Stimulated activated memory B cell treated with anti-CD40 and anti-IgM and Interleukin-4, amounts not matched to agents 10 μg/mL and 1 μg/mL and 100 μg/mL, for 72 hours (primary cell): ENCODE measurements around the gene NPDC1.
"Not testable (repeated sequence)": the region's sequence is repeated elsewhere in the genome, so short reads cannot be mapped to it uniquely, and the experiment has no call there.

Source experiments
- ATAC-seq: fragments of 150-1000 bp; cut with Tn5 transposase; 2 replicates; pipeline ENCODE4 v1.10.0; 2021
- H3K27ac Mint-ChIP-seq: one replicate; pipeline ENCODE4 v1.8.0; 2022; ENCODE audit warnings: mild to moderate bottlenecking, mixed read lengths
- H3K27me3 Mint-ChIP-seq: one replicate; pipeline ENCODE4 v1.8.0; 2022; ENCODE audit warnings: mixed read lengths
- H3K36me3 Mint-ChIP-seq: one replicate; pipeline ENCODE4 v1.8.0; 2022; ENCODE audit warnings: mixed read lengths
- H3K4me1 Mint-ChIP-seq: one replicate; pipeline ENCODE4 v1.8.0; 2022; ENCODE audit warnings: mixed read lengths
- H3K4me3 Mint-ChIP-seq: one replicate; pipeline ENCODE4 v1.8.0; 2022; ENCODE audit warnings: mild to moderate bottlenecking, moderate library complexity, mixed read lengths
- H3K9me3 Mint-ChIP-seq: one replicate; pipeline ENCODE4 v1.8.0; 2022; ENCODE audit warnings: mixed read lengths

Gene NPDC1

DNA sequence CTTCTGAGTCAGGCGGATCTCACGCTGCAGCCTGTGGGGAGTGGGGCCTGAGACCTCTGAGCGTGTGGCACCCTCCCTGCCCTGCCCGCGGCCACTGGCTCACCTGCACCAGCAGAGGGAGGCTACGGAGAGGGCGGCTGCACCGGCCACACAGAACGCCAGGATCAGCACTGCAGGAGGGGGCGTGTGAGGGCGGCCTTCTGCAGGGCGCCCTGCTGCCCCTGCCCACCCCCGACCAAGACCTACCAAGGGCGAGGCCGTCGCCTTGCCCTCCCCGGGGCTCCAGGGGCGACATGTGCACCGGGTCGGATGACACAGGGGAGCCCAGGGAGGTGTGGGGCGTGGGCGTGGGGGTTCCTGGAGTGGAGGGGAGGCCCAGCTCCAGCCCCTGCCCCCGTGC, 5.4 kb downstream of the NPDC1 start:
- peaks cover 11% of the 10 kb centered on the region for H3K4me1 Mint-ChIP-seq
- no peak overlapping the region for H3K27ac Mint-ChIP-seq
- peaks cover 75% of the 10 kb centered on the region for H3K27me3 Mint-ChIP-seq
- H3K9me3 Mint-ChIP-seq: no peaks in the 10 kb centered on the region
- peak; percentile 42 for ATAC-seq
- H3K4me3 Mint-ChIP-seq: no peak overlapping the region
- no peaks in the 10 kb centered on the region for H3K36me3 Mint-ChIP-seq

DNA sequence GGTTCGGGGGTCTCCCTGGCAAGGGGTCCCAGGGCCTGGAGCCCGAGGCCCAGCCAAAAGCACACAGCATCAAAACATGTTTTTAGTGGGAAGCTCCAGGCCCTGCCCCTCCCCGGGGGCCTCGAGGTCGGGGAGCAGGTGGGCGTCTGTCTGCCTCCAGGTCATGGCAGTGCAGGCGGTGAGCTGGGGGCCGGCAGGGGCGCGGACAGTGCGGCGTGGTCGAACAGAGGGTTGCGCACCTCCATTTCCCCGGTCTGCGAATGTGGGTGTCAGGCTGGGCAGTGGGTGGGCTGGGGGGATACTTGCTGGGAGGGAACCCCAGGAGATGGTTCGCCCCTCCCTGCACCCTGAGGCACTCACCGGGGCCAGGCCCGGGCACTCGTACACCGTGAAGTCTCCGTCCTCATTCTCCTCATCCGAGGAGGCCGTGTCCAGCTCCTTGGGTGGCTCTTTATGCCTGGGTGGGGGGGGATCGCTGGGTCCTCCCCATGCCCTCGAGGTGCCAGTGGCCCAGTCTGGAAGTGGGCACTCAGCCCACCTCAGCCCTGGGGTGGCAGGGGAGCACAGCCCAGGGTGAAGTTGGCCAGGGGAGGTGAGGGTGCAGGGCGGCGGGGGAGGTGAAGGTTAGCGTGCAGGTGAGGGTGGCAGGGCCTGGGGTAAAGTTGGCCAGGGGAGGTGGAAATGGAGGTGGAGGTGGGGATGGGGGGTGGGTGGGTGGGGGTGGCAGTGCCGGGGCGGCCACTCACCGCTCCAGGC, 6.2 kb downstream of the NPDC1 start:
- Mint-ChIP-seq H3K9me3 (no peaks in the 10 kb centered on the region), H3K27ac (no peak overlapping the region), H3K4me1 (peaks cover 13% of the 10 kb centered on the region), H3K4me3 (no peak overlapping the region), H3K27me3 (peaks cover 68% of the 10 kb centered on the region), H3K36me3 (no peaks in the 10 kb centered on the region)
- ATAC-seq: no peak

DNA sequence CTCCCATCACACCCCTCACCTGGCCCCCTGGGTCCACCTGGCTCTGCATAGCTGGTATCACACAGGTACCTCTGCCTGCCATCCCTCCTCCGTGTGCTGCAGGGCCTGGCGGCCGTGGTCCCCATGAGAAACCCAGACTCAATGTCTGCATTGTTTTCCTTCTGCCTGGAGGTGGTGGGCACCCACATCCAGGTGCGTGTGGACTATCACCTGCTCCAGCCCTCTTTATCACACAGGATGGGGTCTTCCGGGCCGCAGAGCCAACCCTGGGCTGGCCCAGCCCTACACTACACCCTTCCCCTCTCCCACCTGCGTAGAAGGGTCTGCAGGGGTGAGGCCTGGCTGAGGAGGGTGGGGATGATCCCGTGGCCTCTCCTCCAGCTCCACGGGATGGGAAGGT, 7.1 kb downstream of the NPDC1 start:
- H3K4me3 Mint-ChIP-seq: no peak overlapping the region
- no peak for ATAC-seq
- H3K4me1 Mint-ChIP-seq: peaks cover 17% of the 10 kb centered on the region
- H3K27ac Mint-ChIP-seq: no peak overlapping the region
- H3K9me3 Mint-ChIP-seq: no peaks in the 10 kb centered on the region
- H3K27me3 Mint-ChIP-seq: peaks cover 59% of the 10 kb centered on the region
- no peaks in the 10 kb centered on the region for H3K36me3 Mint-ChIP-seq

DNA sequence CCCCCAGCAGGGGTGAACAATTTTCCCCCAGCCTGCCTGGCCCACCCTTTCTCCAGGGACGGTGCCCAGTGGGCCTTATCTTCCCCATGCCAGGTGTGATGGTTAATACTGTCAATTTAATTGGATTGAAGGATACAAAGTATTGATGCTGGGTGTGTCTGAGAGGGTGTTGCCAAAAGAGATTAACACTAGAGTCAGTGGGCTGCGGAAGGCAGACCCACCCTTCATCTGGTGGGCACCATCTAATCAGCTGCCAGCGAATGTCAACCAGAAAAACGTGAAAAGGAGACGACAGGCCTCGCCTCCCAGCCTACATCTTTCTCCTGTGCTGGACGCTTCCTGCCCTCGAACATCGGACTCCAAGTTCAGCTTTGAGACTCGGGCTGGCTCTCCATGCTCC, 8.5 kb downstream of the NPDC1 start:
- H3K4me1 Mint-ChIP-seq: peaks cover 32% of the 10 kb centered on the region
- H3K27me3 Mint-ChIP-seq: peaks cover 45% of the 10 kb centered on the region
- H3K27ac Mint-ChIP-seq: no peak overlapping the region
- no peaks in the 10 kb centered on the region for H3K36me3 Mint-ChIP-seq
- no peaks in the 10 kb centered on the region for H3K9me3 Mint-ChIP-seq
- no peak for ATAC-seq
- no peak overlapping the region for H3K4me3 Mint-ChIP-seq

DNA sequence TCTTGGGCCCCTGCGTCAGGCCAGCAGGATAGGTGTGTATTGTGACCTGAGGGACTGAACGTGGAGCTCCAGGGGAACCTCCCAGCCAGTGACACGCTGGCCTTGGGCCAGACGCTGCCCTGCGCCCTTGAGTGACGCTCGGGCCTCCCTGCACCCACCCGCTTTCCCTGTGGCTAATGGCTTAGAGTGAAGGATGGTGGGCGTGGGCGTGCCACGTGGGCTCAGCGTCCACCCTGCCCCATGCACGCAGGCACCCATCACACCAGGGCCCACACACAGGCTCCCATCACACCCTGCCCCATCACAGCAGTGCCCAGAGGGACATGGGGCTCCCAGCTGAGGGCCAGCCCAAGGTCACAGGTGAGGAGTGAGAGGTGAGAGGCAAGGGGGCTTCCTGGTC, 8.9 kb downstream of the NPDC1 start:
- Mint-ChIP-seq H3K36me3 (no peaks in the 10 kb centered on the region), H3K4me3 (no peak overlapping the region), H3K27me3 (peaks cover 40% of the 10 kb centered on the region), H3K9me3 (no peaks in the 10 kb centered on the region), H3K27ac (no peak overlapping the region), H3K4me1 (peaks cover 36% of the 10 kb centered on the region)
- ATAC-seq: no peak

DNA sequence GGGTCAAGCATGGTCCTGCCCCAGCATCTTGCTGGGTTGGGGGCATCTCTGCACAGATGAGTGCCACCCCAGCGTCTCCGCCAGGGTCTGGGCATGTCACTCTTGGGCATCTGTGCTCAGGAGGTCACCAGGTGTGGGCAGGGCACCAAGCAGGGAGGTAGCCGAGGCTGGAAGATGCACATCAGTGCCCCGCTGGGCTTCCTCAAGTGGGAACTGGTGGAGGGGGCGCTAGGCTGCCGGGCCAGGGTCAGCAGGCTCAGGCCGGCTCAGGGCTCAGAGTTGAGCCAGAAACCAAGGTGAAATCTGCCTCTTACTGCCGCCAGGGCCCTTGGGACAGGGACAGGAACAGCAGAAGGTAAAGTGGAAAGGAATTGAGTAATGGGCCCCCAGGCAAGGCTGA, 10.0 kb downstream of the NPDC1 start:
- ATAC-seq: no peak
- H3K27ac Mint-ChIP-seq: peak overlapping the region; percentile 92
- peaks cover 29% of the 10 kb centered on the region for H3K27me3 Mint-ChIP-seq
- H3K9me3 Mint-ChIP-seq: no peaks in the 10 kb centered on the region
- peaks cover 43% of the 10 kb centered on the region for H3K4me1 Mint-ChIP-seq
- H3K4me3 Mint-ChIP-seq: no peak overlapping the region
- H3K36me3 Mint-ChIP-seq: no peaks in the 10 kb centered on the region

DNA sequence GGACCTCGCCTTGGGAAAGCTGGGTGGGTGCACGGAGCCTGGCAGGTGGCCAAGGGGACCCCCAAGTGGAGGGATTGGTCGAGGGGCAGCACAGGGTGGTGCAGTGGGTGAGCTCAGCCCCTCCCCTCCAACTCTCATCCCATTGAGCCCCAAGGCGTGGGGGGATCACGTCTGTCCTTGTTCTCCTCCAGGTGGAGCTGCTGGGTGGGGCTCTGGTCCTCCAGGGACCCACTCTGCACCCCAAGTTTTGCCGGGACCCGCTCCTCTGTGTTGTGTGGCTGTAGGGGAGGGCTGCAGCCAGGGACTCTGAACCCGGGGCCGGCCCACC, 10.5 kb downstream of the NPDC1 start:
- H3K4me1 Mint-ChIP-seq: peaks cover 48% of the 10 kb centered on the region
- H3K27me3 Mint-ChIP-seq: peaks cover 24% of the 10 kb centered on the region
- H3K36me3 Mint-ChIP-seq: no peaks in the 10 kb centered on the region
- no peaks in the 10 kb centered on the region for H3K9me3 Mint-ChIP-seq
- H3K4me3 Mint-ChIP-seq: peak overlapping the region; percentile 77
- peak overlapping the region; percentile 92 for H3K27ac Mint-ChIP-seq
- ATAC-seq: no peak

DNA sequence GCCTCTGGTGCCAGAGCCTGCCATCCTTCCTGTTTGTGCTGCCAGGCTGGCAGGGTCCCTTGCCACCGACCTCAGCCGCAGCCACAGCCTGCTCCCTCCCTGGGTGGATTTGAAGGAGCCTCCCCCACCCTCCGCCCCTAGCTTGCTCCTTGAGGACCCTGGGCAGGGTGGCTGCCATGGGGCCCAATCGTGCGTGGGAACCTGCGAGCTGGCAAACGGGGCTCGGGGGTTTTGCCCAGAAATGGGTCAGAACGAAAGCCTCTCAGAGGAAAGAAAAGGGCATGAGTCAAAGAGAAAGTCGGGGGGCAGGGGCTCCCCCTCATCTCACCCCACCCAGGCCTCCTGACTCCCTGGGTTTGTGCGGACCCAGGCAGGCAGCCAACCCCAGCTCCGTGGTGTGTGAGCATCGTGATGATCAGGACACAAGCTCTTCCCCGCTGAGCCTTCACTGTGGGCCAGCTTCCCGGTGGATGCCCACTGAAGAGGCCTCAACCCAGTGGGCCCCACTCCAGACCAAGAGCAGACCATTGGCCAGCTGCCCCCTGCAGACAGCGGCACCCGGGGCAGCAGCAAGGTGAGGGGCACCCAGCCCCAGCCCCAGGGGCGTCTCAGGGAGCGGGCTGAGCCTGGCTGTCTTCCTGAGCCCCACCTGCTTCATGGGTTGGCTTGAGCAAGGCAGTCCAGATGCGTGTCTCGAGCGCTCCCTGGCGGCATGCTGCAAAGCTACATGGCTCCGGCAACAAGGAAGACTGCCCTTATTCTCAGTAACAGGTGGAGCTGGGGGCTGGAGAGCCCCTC, 11.1 kb downstream of the NPDC1 start:
- Mint-ChIP-seq H3K36me3 (no peaks in the 10 kb centered on the region), H3K27me3 (peaks cover 19% of the 10 kb centered on the region), H3K27ac (peak overlapping the region; percentile 92), H3K4me3 (peak overlapping the region; percentile 77), H3K9me3 (no peaks in the 10 kb centered on the region), H3K4me1 (peaks cover 53% of the 10 kb centered on the region)
- ATAC-seq: peak; percentile 78

DNA sequence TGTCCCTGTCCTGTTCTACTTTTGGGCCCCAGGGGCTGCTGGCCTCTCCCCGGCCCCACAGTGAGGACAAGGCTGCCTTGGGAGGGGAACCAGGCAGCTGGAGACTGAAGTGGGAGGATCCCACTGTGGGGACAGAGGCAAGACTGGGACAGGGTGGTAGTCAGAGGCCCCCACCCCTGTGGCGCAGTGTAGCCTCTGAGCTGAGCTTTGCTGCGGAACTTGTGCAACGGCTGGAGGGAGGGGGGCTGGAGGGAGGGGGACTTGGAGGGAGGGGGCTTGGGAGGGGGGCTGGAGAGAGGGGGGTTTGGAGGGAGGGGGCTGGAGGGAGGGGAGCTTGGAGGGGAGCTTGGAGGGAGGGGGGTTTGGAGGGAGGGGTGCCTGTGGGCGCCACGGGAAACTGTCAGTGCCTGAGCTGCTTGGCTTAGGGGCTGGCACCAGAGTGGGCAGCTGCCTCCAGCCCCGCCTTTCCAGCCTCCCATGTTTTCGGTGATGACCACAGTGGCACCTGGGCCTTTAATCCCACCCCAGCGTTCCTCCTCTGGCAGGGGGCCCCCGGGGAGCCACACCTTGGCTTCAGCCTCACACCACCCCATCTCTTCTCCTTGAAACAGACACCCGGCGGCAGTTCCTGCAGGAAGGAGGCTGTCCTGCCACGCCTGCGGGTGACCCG, 11.8 kb downstream of the NPDC1 start:
- Mint-ChIP-seq H3K36me3 (no peaks in the 10 kb centered on the region), H3K9me3 (no peaks in the 10 kb centered on the region), H3K4me3 (peak overlapping the region; percentile 77), H3K4me1 (peaks cover 61% of the 10 kb centered on the region), H3K27me3 (peaks cover 14% of the 10 kb centered on the region), H3K27ac (peak overlapping the region; percentile 92)
- no peak for ATAC-seq

DNA sequence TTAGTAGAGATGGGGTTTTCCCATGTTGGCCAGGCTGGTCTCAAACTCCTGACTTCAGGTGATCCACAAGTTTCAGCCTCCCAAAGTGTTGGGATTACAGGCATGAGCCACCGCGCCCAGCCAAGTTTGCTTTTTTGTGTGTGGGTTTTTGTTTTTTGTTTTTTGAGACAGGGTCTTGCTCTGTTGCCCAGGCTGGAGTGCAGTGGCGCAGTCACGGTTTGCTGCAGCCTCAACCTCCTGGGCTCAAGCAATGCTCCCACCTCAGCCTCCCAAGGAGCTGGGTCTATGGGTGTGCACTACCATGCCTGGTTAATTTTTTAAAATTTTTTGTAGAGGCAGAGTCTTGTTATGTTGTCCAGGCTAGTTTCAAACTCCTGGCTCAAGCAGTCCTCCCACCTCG, 12.5 kb downstream of the NPDC1 start:
- H3K27me3 Mint-ChIP-seq, ATAC-seq, H3K9me3 Mint-ChIP-seq, H3K36me3 Mint-ChIP-seq: not testable (repeated sequence)
- Mint-ChIP-seq H3K4me3 (peak overlapping the region; percentile 83), H3K4me1 (peaks cover 68% of the 10 kb centered on the region), H3K27ac (peak overlapping the region; percentile 92)

DNA sequence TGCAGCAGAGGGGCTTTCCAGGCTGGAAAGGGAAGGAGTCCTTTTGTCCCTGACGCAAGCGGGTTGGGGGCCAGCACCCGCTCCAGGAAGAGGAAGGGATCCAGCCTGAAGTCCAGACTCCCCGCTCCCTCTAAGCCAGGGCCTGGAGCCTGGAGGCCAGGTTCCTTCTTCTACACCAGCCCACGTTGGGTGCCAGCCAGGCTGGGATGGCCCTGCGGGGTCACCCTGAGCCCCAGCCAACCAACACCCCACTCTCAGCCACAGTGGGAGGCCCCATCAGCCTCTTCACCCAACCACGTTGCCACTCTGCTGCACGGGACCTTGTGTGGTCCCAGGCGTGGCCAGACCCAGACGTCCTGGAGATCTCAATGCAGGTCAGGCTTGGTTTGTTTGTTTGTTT, 13.1 kb downstream of the NPDC1 start:
- no peaks in the 10 kb centered on the region for H3K36me3 Mint-ChIP-seq
- H3K4me1 Mint-ChIP-seq: peaks cover 68% of the 10 kb centered on the region
- ATAC-seq: peak; percentile 27
- H3K9me3 Mint-ChIP-seq: no peaks in the 10 kb centered on the region
- H3K27ac Mint-ChIP-seq: peak overlapping the region; percentile 92
- H3K27me3 Mint-ChIP-seq: peaks cover under 1% of the 10 kb centered on the region
- H3K4me3 Mint-ChIP-seq: peak overlapping the region; percentile 83

DNA sequence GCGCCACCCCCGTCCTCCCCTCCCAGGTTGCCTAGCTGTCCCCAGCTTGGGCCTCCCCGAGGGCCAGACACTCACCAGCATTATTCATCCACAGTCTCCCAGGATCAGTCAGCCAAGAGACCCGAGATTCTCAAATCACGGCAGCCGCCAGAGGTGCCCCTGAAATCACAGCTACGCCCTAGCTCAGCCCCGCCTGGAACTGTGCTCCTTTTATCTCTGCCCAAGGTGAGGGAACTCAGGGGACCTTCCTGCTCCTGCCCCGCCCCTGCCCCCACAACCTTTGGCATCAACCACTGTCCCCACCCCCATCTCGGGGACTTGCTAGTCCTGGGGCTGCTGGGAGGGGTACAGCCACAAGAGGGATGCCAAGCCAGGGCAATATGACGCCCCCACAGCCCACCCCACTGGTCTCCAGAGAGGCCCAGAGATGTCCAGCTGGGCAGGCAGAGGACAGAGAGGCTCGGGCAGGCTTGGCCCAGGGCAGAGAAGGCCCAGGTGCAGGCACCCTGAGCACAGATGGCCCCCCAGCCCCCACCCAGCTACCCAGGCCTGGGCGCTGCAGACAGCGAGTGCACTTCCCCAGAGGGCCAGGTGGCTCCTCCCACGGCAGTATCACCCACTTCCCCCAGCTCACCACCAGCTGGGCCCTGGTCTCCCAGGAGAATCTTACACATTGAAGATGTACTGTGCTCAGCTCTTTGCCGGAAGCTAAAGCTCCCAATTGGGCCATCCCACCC, 13.9 kb downstream of the NPDC1 start, which contains the start of gene FUT7:
Gene FUT7 (minus strand): TSS at position 185 of the 737 bp plus-strand sequence. CDS start 97 bp downstream, at position 88.
- H3K36me3 Mint-ChIP-seq: no peaks in the 10 kb centered on the region
- H3K27me3 Mint-ChIP-seq: no peaks in the 10 kb centered on the region
- peak; percentile 59 for ATAC-seq
- peak within 1 kb of the TSS; percentile 83 for H3K4me3 Mint-ChIP-seq
- H3K27ac Mint-ChIP-seq: peak within 1 kb of the TSS; percentile 92
- no peaks in the 10 kb centered on the region for H3K9me3 Mint-ChIP-seq
- peaks cover 72% of the 10 kb centered on the region for H3K4me1 Mint-ChIP-seq

DNA sequence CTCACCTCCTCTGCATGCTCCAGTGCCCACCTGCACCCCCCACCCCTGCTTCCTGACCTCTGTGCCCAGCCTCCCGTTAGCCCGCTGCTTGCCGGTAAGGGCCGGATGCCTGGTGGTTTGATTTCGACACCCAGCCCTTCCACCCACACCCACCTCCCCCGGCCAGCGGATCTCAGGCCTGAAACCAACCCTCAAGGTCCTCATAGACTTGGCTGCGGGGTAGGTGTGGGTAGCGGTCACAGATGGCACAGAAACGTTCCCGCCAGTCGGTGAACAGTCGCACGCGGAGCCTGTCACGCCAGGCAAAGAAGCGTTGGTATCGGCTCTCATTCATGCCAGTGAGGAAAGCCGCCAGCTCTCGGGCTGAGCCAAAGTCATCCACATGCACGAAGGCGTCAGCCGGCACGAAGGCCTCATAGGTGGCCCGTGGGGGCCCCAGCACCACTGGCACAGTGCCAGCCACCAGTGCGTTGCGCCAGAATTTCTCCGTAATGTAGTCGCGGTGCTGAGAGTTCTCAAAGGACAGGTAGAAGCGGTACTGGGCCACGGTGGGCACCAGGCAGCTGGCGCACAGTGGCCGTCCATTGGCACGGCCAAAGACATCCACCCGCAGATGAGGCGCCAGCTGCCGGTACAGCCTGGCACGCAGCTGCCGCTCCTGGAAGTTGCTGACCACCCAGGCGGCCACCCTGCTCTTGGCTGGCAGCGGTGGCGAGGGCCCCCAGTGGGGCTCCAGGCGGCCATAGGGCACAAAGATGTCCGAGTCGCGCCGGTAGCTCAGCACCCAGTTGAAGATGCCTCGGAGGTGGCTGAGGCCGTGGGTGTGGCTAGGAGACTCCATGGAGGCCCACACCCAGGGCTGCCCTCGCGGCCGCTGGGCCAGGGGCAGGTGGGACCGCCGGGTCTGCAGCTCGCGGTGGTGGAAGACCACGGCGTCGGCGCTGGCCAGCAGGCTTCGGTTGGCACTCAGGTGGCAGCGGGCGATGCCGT, 15.1 kb downstream of the NPDC1 start:
- no peaks in the 10 kb centered on the region for H3K36me3 Mint-ChIP-seq
- H3K9me3 Mint-ChIP-seq: no peaks in the 10 kb centered on the region
- no peaks in the 10 kb centered on the region for H3K27me3 Mint-ChIP-seq
- peak overlapping the region; percentile 83 for H3K4me3 Mint-ChIP-seq
- H3K4me1 Mint-ChIP-seq: peaks cover 84% of the 10 kb centered on the region
- H3K27ac Mint-ChIP-seq: peak overlapping the region; percentile 92
- peak; percentile 3 for ATAC-seq

DNA sequence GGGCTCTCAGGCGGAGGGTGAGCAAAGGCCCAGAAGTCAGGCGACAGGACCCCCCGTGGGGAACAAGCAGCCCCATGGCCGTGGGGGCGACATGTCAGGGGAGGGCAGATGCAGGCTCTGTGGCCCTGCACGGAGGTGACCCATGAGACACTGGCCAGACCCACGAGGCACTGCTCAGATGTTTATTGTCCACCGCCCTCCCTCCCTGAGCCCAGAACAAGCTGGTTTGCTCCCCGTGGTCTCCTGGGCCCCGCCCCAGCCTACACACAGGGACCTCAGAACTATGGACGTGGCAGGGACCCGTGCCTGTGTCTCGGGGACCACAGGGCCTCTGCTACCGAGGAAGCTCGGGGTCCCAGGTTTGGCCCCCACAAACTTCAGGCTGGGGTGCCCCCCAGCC, 16.0 kb downstream of the NPDC1 start:
- no peaks in the 10 kb centered on the region for H3K9me3 Mint-ChIP-seq
- H3K36me3 Mint-ChIP-seq: no peaks in the 10 kb centered on the region
- peak overlapping the region; percentile 92 for H3K27ac Mint-ChIP-seq
- peak overlapping the region; percentile 83 for H3K4me3 Mint-ChIP-seq
- H3K4me1 Mint-ChIP-seq: peaks cover 84% of the 10 kb centered on the region
- no peaks in the 10 kb centered on the region for H3K27me3 Mint-ChIP-seq
- ATAC-seq: no peak
